ENCODE data around the gene CENPT. TPM values are rescaled to one million over a fixed set of nuclear protein-coding genes. Genes with fewer than 3 reads are reported as not detected.

The CENPT gene
- total and polyA plus RNA-seq, 2 donors (not counting 1 experiment from before 2014, with no cell fraction given) = 75.0 to 169 TPM

- Mint-ChIP-seq H3K27me3 (no peaks in the 10 kb centered on the region), H3K9me3 (ENCODE audit: insufficient read depth) (no peaks in the 10 kb centered on the region), H3K4me1 (peaks cover 16% of the 10 kb centered on the region), H3K4me3 (peak overlapping the region; percentile 89), H3K27ac (peak overlapping the region; percentile 83)
- Histone ChIP-seq H3K36me3 (replicated peaks in 1 of 2; ENCODE audit: control extremely low read depth in 1 of 2, control insufficient read depth in 1 of 2, extremely low read depth in 1 of 2, insufficient read depth in 2 of 2, low read length in 1 of 2) (peaks cover 0 to 23% of the 10 kb centered on the region in 2 experiments), H3K9me3 (ENCODE audit: control extremely low read depth in 1 of 3, control insufficient read depth in 2 of 3, insufficient read depth in 1 of 3, low read length in 2 of 3) (no peaks in the 10 kb centered on the region), H2AFZ (ENCODE audit: insufficient read depth, low read depth, low read length, poor library complexity, severe bottlenecking) (peak overlapping the region; percentile 90), H3K4me3 (ENCODE audit: control extremely low read depth in 1 of 5, extremely low read depth in 1 of 5, insufficient read depth in 1 of 5, low read depth in 2 of 5, low read length in 4 of 5) (peak overlapping the region; percentile 47 to 76 (median 75)), H3K4me2 (replicated peaks; ENCODE audit: low read depth, low read length, poor library complexity, severe bottlenecking) (peak overlapping the region; percentile 91), H3K9ac (ENCODE audit: low read length) (peak overlapping the region; percentile 83), H4K20me1 (ENCODE audit: control insufficient read depth, insufficient read depth, low read length, poor library complexity, severe bottlenecking) (no peaks in the 10 kb centered on the region), H3K27ac (ENCODE audit: low read length in 2 of 2) (peak overlapping the region in 1 of 2 donors; percentile 64), H3K79me2 (ENCODE audit: control insufficient read depth, insufficient read depth, low read length) (peaks cover 16% of the 10 kb centered on the region), H3K27me3 (replicated peaks in 1 of 4; ENCODE audit: control extremely low read depth in 1 of 4, control insufficient read depth in 3 of 4, insufficient read depth in 4 of 4, low read length in 3 of 4) (no peaks in the 10 kb centered on the region), H3K4me1 (ENCODE audit: control insufficient read depth in 2 of 2, insufficient read depth in 2 of 2, low read length in 2 of 2) (peaks cover 12 to 16% of the 10 kb centered on the region in 2 donors)
- DNase-seq = peak; percentile 92
- peak; percentile 100 for ATAC-seq (ENCODE audit: low read depth)
- TF ChIP-seq CTCF (IDR thresholded peaks at IDR 0.05) (no peak), EZH2 (IDR thresholded peaks at IDR 0.05; ENCODE audit: borderline replicate concordance, insufficient read depth, low read depth, low read length, poor library complexity, severe bottlenecking) (no peak)
- ChIA-PET CTCF (interaction anchor here (0.9 to 4.1 kb wide), 7 partner anchors 11 to 207 kb away, joined by 3 to 28 read pairs (median 4); no protein-coding TSS in a partner anchor), POLR2A (interaction anchor here (0.6 to 1.0 kb wide), 7 partner anchors 9 to 391 kb away, joined by 3 to 8 read pairs (median 3); no protein-coding TSS in a partner anchor)
- intact Hi-C loops (cut with micrococcal nuclease) = loop anchor here (1.0 to 5.0 kb wide), 6 partner anchors 9 to 404 kb away; partner anchors contain the start of genes EDC4, ESRP2, NUTF2 and RANBP10
- WGBS (ENCODE audit: insufficient coverage) = 0% methylated on average over 48 of the region's 49 CpGs
These were observed 13.9 kb downstream of the CENPT start for GRCh38 chr16:67833415-67834241.
